ES-I3 (cell line): ENCODE data around the gene STON2.

Experiments used
- H3K36me3 ChIP-seq: 2 replicates; pipeline ENCODE4 v1.6.1; 2013; ENCODE audit warnings: mild to moderate bottlenecking, low read length, control low read depth, moderate library complexity; ENCODE audit not compliant: insufficient read depth
- H3K4me1 ChIP-seq: 2 replicates; pipeline ENCODE4 v1.6.1; 2013; ENCODE audit warnings: mild to moderate bottlenecking, control low read depth, low read length; ENCODE audit not compliant: insufficient read depth
- H3K9ac ChIP-seq: 2 replicates; pipeline ENCODE4 v1.6.1; 2013; ENCODE audit warnings: low read depth, mild to moderate bottlenecking, low read length, moderate library complexity
- H3K9me3 ChIP-seq: 2 replicates; pipeline ENCODE4 v1.6.1; 2013; ENCODE audit warnings: mild to moderate bottlenecking, low read length, moderate library complexity; ENCODE audit not compliant: control insufficient read depth, insufficient read depth

STON2 gene

DNA sequence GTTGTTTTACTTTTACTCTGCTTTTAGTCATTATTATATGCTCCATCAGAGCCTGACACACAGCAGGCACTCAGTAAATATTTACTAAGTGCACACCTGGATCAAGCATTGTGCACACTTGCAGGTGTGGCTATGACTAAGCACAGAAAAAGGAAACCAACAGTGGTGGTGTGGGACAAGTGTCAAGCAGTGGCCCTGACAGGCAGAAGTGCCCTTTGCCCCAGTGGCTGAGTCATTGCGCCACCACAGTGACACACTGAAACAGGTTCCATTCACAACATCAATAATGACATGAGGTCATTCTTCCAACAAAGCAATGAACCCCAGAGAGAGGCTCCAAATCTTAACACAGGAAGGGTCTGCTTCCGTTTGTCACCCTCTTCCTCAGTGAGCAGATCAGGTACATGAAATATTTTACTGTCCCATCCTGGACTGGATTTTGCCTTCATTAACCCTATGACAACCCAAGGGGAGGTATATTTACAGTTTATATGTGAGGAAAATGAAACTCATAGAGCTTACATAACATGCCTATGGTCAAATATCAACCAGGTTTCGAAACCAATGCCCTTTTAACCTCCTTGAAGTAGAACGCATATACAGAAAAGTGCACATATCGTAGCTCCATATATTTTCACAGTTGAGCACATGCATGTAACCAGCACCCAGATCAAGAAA is 96.7 kb downstream of the STON2 start:
- Histone ChIP-seq H3K9ac (no peak overlapping the region), H3K9me3 (no peaks in the 10 kb centered on the region), H3K36me3 (no peaks in the 10 kb centered on the region)

GRCh38 chr14:81302638-81303037 is 97.5 kb downstream of the STON2 start:
- Histone ChIP-seq H3K4me1 (peaks cover 7% of the 10 kb centered on the region; the same call in 1 of the 2 replicates), H3K36me3 (no peaks in the 10 kb centered on the region), H3K9me3 (no peaks in the 10 kb centered on the region), H3K9ac (no peak overlapping the region)

More for the DNA sequence above, 96.7 kb downstream of the STON2 start:
- peaks cover 7% of the 10 kb centered on the region; the same call in 1 of the 2 replicates for H3K4me1 ChIP-seq

DNA sequence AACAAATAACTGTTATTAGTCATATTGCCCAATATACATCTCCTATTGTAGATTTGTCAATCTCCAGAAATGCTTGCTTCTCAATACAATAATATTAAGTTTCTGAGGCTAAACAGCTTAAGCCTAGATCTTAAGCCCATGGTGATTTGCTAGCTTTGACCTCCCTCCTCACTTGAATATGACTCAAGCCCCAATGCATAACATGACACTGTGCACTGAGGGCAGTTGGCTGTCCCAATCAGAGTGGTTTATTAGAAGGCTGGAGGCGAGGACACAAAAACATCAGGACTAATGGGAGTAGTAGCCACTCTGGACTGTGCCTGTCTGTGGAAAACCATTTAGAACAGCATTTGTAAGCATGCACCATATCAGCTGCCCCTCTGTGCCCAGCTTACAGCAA is 98.3 kb downstream of the STON2 start:
- Histone ChIP-seq H3K4me1 (0 out of 2 replicates have a peak, but pooled peaks cover 7% of the 10 kb centered on the region), H3K9me3 (no peaks in the 10 kb centered on the region), H3K9ac (no peak overlapping the region), H3K36me3 (no peaks in the 10 kb centered on the region)

GRCh38 chr14:81301371-81301770 is 98.8 kb downstream of the STON2 start:
- peaks cover 10% of the 10 kb centered on the region; the same call in 1 of the 2 replicates for H3K4me1 ChIP-seq
- H3K9me3 ChIP-seq, result no peaks in the 10 kb centered on the region
- no peaks in the 10 kb centered on the region for H3K36me3 ChIP-seq
- H3K9ac ChIP-seq, result no peak overlapping the region

- no peaks in the 10 kb centered on the region for H3K9me3 ChIP-seq
- no peaks in the 10 kb centered on the region for H3K36me3 ChIP-seq
- no peak overlapping the region for H3K9ac ChIP-seq
- peaks cover 10% of the 10 kb centered on the region; the same call in 1 of the 2 replicates for H3K4me1 ChIP-seq
Observed at GRCh38 chr14:81298911-81299310, 101.2 kb downstream of the STON2 start.

DNA sequence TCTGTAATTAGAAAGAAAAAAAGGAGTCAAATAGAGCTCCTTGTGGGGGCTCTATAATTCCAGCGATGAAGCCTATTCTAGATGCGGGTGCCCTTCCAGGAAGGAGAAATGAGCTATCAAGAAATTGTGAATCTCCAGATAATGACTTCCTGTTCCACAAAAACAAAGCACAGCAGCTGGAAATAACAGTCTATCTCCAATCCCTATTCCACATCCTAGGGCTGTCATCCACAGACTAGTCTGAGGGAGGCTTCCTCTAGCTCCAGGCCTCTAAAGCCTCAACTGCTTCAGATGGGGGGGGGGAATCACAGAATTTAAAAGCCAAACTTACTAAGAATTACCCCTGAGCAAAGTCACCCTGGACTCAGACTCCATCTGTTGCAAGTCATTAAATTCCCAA is 102.0 kb downstream of the STON2 start:
- no peaks in the 10 kb centered on the region for H3K36me3 ChIP-seq
- H3K9me3 ChIP-seq, result no peaks in the 10 kb centered on the region
- H3K4me1 ChIP-seq, result peaks cover 3% of the 10 kb centered on the region; the same call in 1 of the 2 replicates
- no peak overlapping the region for H3K9ac ChIP-seq

DNA sequence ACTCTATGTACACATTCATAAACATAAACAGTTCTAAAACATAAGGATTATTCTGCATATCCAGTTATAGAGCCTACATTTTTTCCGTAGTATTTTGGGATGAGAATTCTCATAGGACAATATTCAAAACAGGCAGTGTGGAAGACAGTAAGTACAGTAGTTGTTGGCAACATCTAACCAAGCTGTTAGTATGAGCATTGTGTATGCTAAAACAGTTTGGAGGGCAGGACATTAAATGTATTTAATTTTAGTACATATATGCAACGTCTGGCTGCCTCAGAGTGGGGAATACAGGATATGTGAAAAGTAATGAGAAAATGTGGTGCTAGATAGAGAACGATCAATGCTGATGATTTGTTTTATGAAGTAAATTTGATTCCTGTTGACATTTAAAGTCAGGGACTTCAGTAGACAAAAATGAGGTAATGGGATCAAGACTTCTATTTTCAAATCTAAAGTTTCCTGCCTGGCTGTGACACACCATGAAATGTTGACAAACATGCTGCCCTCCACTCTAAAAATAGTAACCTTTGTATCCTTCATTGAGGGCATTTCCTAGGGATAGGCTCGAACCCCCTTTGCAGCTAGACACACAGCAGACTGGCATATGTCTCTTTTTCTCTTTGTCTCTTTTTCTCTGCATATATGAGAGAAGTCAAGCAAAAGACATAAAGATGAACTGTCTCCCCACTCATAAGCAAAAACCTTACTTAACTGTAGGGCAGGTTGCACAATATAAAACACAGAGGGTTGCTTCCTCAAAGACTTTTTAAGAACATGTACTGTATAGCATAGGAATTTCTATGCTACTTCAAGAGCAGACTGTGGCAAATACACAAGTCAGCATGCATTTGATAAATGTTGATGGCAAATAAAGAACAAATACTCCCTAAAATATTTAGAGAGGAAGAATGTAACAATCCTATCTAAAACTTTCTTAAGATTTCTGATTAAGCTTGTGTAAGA is 103.9 kb downstream of the STON2 start:
- Histone ChIP-seq H3K4me1 (peaks cover 3% of the 10 kb centered on the region; the same call in 1 of the 2 replicates), H3K36me3 (no peaks in the 10 kb centered on the region), H3K9me3 (no peaks in the 10 kb centered on the region), H3K9ac (no peak overlapping the region)

DNA sequence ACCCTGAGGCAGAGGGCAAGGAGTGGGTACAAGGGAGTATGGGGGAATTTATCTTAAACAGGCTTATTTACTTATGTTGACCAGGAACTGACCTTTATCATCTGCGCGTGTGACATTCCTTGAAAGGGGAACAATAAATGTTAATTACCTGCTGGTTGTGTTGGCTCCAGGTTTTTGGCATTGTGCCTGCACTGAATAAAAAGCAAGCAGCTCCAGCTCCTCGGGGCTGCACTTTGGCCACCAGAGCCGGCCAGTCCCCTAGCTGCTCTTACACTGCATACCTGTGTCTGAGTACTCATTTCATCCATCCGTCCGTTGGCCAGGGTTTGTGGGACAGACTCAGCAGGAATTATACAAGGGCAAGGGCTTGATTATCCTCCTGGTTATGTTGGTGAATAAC is 110.6 kb downstream of the STON2 start:
- Histone ChIP-seq H3K36me3 (peaks cover 2% of the 10 kb centered on the region; the same call in 1 of the 2 replicates), H3K9me3 (no peaks in the 10 kb centered on the region; the same call in 1 of the 2 replicates), H3K9ac (no peak overlapping the region), H3K4me1 (no peaks in the 10 kb centered on the region)

DNA sequence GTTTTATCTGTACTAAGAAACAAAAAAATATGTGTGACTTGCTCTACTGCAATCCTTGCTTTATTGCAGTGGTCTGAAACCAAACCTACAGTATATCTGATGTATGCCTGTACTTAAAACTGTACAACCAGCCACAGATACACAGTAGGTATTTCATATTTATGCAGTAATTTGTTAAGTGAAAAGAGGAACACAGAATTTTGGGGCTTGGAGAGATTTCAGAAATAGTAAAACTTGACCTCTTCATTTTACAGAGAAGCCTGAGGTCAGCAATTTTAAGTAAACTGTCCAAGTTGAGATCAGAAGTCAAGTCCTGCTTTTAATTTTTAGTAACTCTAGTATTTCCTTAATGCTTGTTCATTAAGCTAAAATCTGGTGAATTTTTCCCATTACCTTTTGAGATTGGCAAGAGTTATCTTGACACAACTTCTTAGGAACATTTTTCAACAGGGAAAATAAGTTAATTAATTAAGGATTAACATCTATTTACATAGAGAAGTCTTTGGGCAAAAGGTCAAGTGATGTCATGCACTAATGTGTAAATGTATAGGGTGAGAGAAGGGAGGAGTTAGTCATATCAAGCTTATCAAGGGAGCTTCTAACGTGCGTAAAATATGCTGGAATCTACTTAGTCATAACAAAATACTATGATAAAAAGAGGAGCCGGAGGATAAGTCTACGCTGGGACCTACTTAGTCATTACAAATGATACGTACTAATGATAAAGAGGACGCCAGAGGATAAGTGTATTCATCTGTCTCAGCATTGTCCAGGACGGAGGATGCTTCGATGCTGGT is 113.4 kb downstream of the STON2 start:
- Histone ChIP-seq H3K36me3 (peaks cover 2% of the 10 kb centered on the region; the same call in 1 of the 2 replicates), H3K9me3 (no peaks in the 10 kb centered on the region; the same call in 1 of the 2 replicates), H3K9ac (no peak overlapping the region), H3K4me1 (no peaks in the 10 kb centered on the region)

DNA sequence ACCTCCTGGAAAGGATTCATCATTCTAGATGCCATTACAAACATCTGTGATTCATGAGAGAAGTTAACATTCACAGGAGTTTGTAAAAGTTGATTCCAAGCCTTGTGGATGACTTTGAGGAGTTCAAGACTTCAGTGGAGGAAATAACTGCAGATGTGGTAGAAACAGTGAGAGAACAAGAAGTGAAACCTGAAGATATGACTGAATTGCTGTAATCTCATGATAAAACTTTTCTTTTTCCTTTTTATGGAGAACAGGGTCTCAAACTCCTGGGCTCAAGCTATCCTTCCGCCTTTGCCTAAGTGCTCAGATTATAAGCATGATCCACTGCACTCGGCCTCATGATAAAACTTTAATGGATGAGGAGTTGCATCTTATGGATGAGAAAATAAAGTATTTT is 114.9 kb downstream of the STON2 start:
- Histone ChIP-seq H3K9ac (no peak overlapping the region), H3K9me3 (no peaks in the 10 kb centered on the region; the same call in 1 of the 2 replicates), H3K36me3 (peaks cover 2% of the 10 kb centered on the region; the same call in 1 of the 2 replicates), H3K4me1 (no peaks in the 10 kb centered on the region)

DNA sequence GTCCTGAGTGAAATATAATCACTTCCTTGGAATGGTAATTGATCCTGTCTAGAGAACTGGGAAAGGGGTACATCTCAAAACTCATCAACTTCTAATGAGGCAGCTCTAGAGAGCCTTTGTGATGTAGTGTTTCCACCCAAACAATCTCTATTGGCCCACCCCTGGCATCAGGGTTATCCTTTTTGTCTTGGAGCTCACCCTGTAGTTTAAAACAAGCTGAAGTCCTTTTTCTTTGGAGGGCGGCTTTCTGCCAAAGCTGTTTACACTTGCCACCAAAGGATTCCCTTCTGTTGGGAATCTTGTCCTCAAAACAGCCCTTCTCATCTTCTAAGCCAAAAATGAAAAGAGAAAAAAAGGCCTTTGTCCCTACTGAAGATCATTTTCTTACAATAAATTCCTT is 118.8 kb downstream of the STON2 start:
- no peaks in the 10 kb centered on the region for H3K4me1 ChIP-seq
- no peaks in the 10 kb centered on the region for H3K36me3 ChIP-seq
- no peak overlapping the region for H3K9ac ChIP-seq
- no peaks in the 10 kb centered on the region for H3K9me3 ChIP-seq

- Histone ChIP-seq H3K9ac (no peak overlapping the region), H3K9me3 (no peaks in the 10 kb centered on the region), H3K36me3 (no peaks in the 10 kb centered on the region), H3K4me1 (no peaks in the 10 kb centered on the region)
Observed at GRCh38 chr14:81280136-81280791, 119.9 kb downstream of the STON2 start.

- Histone ChIP-seq H3K9me3 (no peaks in the 10 kb centered on the region), H3K4me1 (0 out of 2 replicates have a peak, but pooled peaks cover 5% of the 10 kb centered on the region), H3K36me3 (no peaks in the 10 kb centered on the region), H3K9ac (no peak overlapping the region)
Observed at GRCh38 chr14:81277096-81277495, 123.0 kb downstream of the STON2 start.
